ENCODE results near the gene SLC22A13. TPM values are rescaled to one million over a fixed set of nuclear protein-coding genes. Genes with fewer than 3 reads are reported as not detected.

The SLC22A13 gene
- total and polyA plus RNA-seq, 2 of the 4 experiments (the other 2 are of a cell fraction) = under 0.01 to 0.22 TPM

DNA sequence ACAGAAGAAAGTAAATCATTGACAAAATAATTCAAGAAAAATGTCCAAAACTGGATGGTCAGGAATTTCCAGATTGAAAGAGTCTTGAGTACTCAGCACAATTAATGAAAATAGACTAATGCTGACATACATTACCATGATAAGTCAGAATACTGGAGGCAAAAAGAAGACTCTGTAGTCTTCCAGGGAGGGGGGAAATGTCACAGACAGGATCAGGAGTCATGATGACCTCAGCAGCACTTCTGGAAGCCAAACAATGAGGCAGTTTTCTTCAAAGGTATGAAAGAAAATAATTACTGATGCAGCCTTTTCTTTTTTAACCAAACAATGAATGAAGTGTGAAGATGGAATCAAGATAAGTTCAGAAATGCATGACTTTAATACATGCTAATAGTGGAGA, 30.1 kb upstream of the SLC22A13 start:
- H3K4me1 ChIP-seq (ENCODE audit: control insufficient read depth, insufficient read depth, low read length) = no peaks in the 10 kb centered on the region
- ChIA-PET CTCF (no interaction called here), POLR2A (ENCODE audit: unreplicated experiment) (no interaction called here)
- H4K8ac ChIP-seq (ENCODE audit: low read depth in 2 of 2, low read length in 2 of 2) = no peak overlapping the region
- H3K18ac ChIP-seq (ENCODE audit: low read depth, low read length) = no peak overlapping the region
- H3K27me3 ChIP-seq (ENCODE audit: control insufficient read depth, insufficient read depth, low read length) = no peaks in the 10 kb centered on the region
- H4K91ac ChIP-seq (ENCODE audit: insufficient read depth, low read depth, low read length) = no peak overlapping the region
- H3K56ac ChIP-seq (ENCODE audit: extremely low read depth, insufficient read depth, low read length) = no peak overlapping the region
- no peak overlapping the region for H3K27ac ChIP-seq (ENCODE audit: insufficient read depth, low read length)
- dilution Hi-C loops (cut with HindIII; ENCODE audit: low sequenced_read_pairs, unreplicated experiment) = no loop called here
- no peak overlapping the region for H3K9ac ChIP-seq (ENCODE audit: low read depth, low read length)
- H3K14ac ChIP-seq (replicated peaks; ENCODE audit: low read depth, low read length) = no peak overlapping the region
- no peak overlapping the region for H2AFZ ChIP-seq (replicated peaks; ENCODE audit: low read length, poor library complexity)
- in situ Hi-C loops (cut with MboI; ENCODE audit: low sequenced_read_pairs) = no loop called here
- ATAC-seq (ENCODE audit: low read depth) (no peak), DNase-seq (no peak)
- H3K4me3 ChIP-seq (ENCODE audit: insufficient read depth, low read depth, low read length) = no peak overlapping the region
- no peak overlapping the region for H2BK5ac ChIP-seq (ENCODE audit: low read depth, low read length, poor library complexity, severe bottlenecking)
- peaks cover 24 to 44% of the 10 kb centered on the region in 2 experiments for H3K79me1 ChIP-seq (ENCODE audit: low read depth in 1 of 2, low read length in 2 of 2)
- H3K36me3 ChIP-seq (ENCODE audit: control insufficient read depth, insufficient read depth, low read length) = peaks cover 13% of the 10 kb centered on the region
- TF ChIP-seq MXI1 (IDR thresholded peaks at IDR 0.05; ENCODE audit: borderline replicate concordance, low read depth, low read length) (no peak), CHD1 (IDR thresholded peaks at IDR 0.05; ENCODE audit: low read depth, low read length) (no peak), RCOR1 (IDR thresholded peaks at IDR 0.05; ENCODE audit: insufficient replicate concordance, low read length) (no peak), BHLHE40 (IDR thresholded peaks at IDR 0.05; ENCODE audit: low read depth, low read length) (no peak), RFX5 (IDR thresholded peaks at IDR 0.05; ENCODE audit: low read depth, low read length) (no peak), MAFK (IDR thresholded peaks at IDR 0.05; ENCODE audit: low read depth, low read length) (no peak), POLR2A (IDR thresholded peaks at IDR 0.05; ENCODE audit: low read depth, low read length) (no peak), FOS (IDR thresholded peaks at IDR 0.05; ENCODE audit: low read depth, low read length) (no peak), MAZ (IDR thresholded peaks at IDR 0.05; ENCODE audit: borderline replicate concordance, low read depth, low read length) (no peak), SMC3 (IDR thresholded peaks at IDR 0.05; ENCODE audit: low read depth, low read length) (no peak), CEBPB (IDR thresholded peaks at IDR 0.05; ENCODE audit: low read depth, low read length) (no peak), RAD21 (IDR thresholded peaks at IDR 0.05; ENCODE audit: low read length) (no peak), NFE2L2 (IDR thresholded peaks at IDR 0.05; ENCODE audit: low read depth, low read length) (no peak)
- TF ChIP-seq, protein P1, sequence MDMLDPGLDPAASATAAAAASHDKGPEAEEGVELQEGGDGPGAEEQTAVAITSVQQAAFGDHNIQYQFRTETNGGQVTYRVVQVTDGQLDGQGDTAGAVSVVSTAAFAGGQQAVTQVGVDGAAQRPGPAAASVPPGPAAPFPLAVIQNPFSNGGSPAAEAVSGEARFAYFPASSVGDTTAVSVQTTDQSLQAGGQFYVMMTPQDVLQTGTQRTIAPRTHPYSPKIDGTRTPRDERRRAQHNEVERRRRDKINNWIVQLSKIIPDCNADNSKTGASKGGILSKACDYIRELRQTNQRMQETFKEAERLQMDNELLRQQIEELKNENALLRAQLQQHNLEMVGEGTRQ (IDR thresholded peaks at IDR 0.05; ENCODE audit: low read depth, low read length) = no peak
- TF ChIP-seq, protein P2, sequence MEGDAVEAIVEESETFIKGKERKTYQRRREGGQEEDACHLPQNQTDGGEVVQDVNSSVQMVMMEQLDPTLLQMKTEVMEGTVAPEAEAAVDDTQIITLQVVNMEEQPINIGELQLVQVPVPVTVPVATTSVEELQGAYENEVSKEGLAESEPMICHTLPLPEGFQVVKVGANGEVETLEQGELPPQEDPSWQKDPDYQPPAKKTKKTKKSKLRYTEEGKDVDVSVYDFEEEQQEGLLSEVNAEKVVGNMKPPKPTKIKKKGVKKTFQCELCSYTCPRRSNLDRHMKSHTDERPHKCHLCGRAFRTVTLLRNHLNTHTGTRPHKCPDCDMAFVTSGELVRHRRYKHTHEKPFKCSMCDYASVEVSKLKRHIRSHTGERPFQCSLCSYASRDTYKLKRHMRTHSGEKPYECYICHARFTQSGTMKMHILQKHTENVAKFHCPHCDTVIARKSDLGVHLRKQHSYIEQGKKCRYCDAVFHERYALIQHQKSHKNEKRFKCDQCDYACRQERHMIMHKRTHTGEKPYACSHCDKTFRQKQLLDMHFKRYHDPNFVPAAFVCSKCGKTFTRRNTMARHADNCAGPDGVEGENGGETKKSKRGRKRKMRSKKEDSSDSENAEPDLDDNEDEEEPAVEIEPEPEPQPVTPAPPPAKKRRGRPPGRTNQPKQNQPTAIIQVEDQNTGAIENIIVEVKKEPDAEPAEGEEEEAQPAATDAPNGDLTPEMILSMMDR (conservative IDR thresholded peaks at IDR 0.05; ENCODE audit: low read depth, low read length) = no peak
- TF ChIP-seq, protein P3, sequence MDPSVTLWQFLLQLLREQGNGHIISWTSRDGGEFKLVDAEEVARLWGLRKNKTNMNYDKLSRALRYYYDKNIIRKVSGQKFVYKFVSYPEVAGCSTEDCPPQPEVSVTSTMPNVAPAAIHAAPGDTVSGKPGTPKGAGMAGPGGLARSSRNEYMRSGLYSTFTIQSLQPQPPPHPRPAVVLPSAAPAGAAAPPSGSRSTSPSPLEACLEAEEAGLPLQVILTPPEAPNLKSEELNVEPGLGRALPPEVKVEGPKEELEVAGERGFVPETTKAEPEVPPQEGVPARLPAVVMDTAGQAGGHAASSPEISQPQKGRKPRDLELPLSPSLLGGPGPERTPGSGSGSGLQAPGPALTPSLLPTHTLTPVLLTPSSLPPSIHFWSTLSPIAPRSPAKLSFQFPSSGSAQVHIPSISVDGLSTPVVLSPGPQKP (IDR thresholded peaks at IDR 0.05; ENCODE audit: borderline replicate concordance, low read depth, low read length) = no peak
- H2BK120ac ChIP-seq (ENCODE audit: low read depth, low read length) = no peak overlapping the region
- H2BK15ac ChIP-seq (ENCODE audit: low read depth, low read length) = no peak overlapping the region
- no peak overlapping the region for H2BK20ac ChIP-seq (ENCODE audit: low read depth, low read length)
- intact Hi-C loops (cut with micrococcal nuclease) = no loop called here
- H3K23ac ChIP-seq (ENCODE audit: low read depth, low read length) = no peak overlapping the region
- H3K4ac ChIP-seq (ENCODE audit: low read depth, low read length) = no peak overlapping the region
- no peak overlapping the region for H3K4me2 ChIP-seq (ENCODE audit: low read depth, low read length)
- no peaks in the 10 kb centered on the region; the same call in 1 of the 2 replicates for H4K20me1 ChIP-seq (ENCODE audit: insufficient read depth, low read length)
- BruUV-seq (replicated peaks) = no TSS peak
- no peak overlapping the region for H2AK9ac ChIP-seq (replicated peaks; ENCODE audit: low read depth, low read length, poor library complexity)
- no peak overlapping the region for H4K5ac ChIP-seq (ENCODE audit: low read depth, low read length)
- no peak overlapping the region for H2AK5ac ChIP-seq (ENCODE audit: low read depth, low read length)
- H3K9me1 ChIP-seq (ENCODE audit: insufficient read depth, low read length) = 0 out of 2 replicates have a peak, but pooled peaks cover 2% of the 10 kb centered on the region
- H3K9me3 ChIP-seq (ENCODE audit: control insufficient read depth, insufficient read depth, low read length) = no peaks in the 10 kb centered on the region

All from IMR-90 (cell line).